Right lobe of liver (tissue), 6 donors: ENCODE results near the gene TOM1L2. TPM values are rescaled to one million over a fixed set of nuclear protein-coding genes. Genes with fewer than 3 reads are reported as not detected.

Experiments used
- ATAC-seq, 4 donors: fragments of 200-7000 bp; cut with Tn5 transposase; one replicate each; pipeline ENCODE4 v1.9.1; 2020; ENCODE audit warnings: mild to moderate bottlenecking in 4 of 4, moderate library complexity in 4 of 4
- DNase-seq, 3 donors: peaks; one replicate each; pipeline ENCODE4 v3.0.0-alpha.2; 2020
- H3K27ac ChIP-seq, 3 donors: fragments of 200-600 bp; one replicate each; pipeline ENCODE4 v1.8.0; 2022
- H3K27me3 ChIP-seq, 2 donors: fragments of 200-600 bp; one replicate each; pipeline ENCODE4 v1.8.0; 2022
- H3K36me3 ChIP-seq, 4 donors: fragments of 200-600 bp; sonication (generic) in 1 of 4; one replicate each; pipeline versions ENCODE4 v1.5.1 to v1.8.0; 2017 to 2022; ENCODE audit warnings: control low read depth in 1 of 4
- H3K4me1 ChIP-seq, 4 donors: fragments of 200-600 bp; sonication (generic) in 1 of 4; one replicate each; pipeline versions ENCODE4 v1.5.1 to v1.8.0; 2017 to 2022; ENCODE audit warnings: control low read depth in 1 of 4
- H3K4me3 ChIP-seq, 3 donors: fragments of 200-600 bp; one replicate each; pipeline ENCODE4 v1.8.0; 2022
- H3K9me3 ChIP-seq, 4 donors: fragments of 200-600 bp; sonication (generic) in 1 of 4; one replicate each; pipeline versions ENCODE4 v1.5.1 to v1.8.0; 2017 to 2022; ENCODE audit warnings: control low read depth in 1 of 4
- POLR2A ChIP-seq: fragments of 450-650 bp; IDR thresholded peaks from one replicate; pipeline ENCODE4 v1.6.1; 2017; ENCODE audit warnings: antibody characterized with exemption, mild to moderate bottlenecking
- WGBS: methylation state at CpG from one replicate; pipeline ENCODE4 v1.1.6; 2018; ENCODE audit warnings: low coverage, low lambda C conversion rate; ENCODE audit not compliant: insufficient coverage; ENCODE audit errors: missing lambda C conversion rate; 5-methylcytosine and 5-hydroxymethylcytosine counted together
- intact Hi-C, 2 donors: fragments of 100-400 bp; cut with DNase I; formaldehyde crosslinking; loops; one replicate each; pipeline versions ENCODE4 v1.11.2 to v1.14.1; 2022
- total RNA-seq, 6 experiments: library from RNA; depleted of rRNA in 2 of 6; stranded (reverse); fragments of >200 nt in 2 of 6; fragmentation: NEBNext Ultra II Directional in 3 of 6; extraction: Animal tissue kit (Norgen Biotek cat#: 25700) in 3 of 6; gene quantifications; one replicate each; pipeline versions ENCODE4 v1.1.0 to v1.2.4, GENCODE V29; 2016 to 2023
- TF ChIP-seq, protein P1 (sequence below), 4 donors: fragments of 200-600 bp in 3 of 4; fragments of 450-650 bp in 1 of 4; IDR thresholded peaks; one replicate each; pipeline versions ENCODE4 v1.5.1 to v1.8.0; 2016 to 2022; ENCODE audit warnings: antibody characterized with exemption in 4 of 4, mild to moderate bottlenecking in 2 of 4
- donor health status: DM: no; HTN: yes; CAD: no.
- donor health status: DM: no; HTN: no; CAD: no.
- donor health status: DM: no; HTN: no; CAD: no.
- donor health status: DM: no; HTN: yes; CAD: no.
- donor health status: DM: no; HTN: yes; CAD: no.

Gene TOM1L2
- total RNA-seq, 6 experiments from 2014 or later, result 13.5 to 21.2 (median 16.0) TPM

GRCh38 chr17:17888371-17888770 lies 83.8 kb downstream of the TOM1L2 start:
- ATAC-seq (no peak), DNase-seq (no peak)
- Histone ChIP-seq H3K27ac (no peak overlapping the region), H3K27me3 (no peaks in the 10 kb centered on the region), H3K36me3 (peaks cover 0 to 7% (median 0%) of the 10 kb centered on the region in 4 donors), H3K4me1 (no peaks in the 10 kb centered on the region), H3K4me3 (no peak overlapping the region), H3K9me3 (no peaks in the 10 kb centered on the region)
- 17% methylated on average over 1 of the region's 1 CpG for WGBS
- TF ChIP-seq POLR2A, result no peak
- TF ChIP-seq, protein P1, sequence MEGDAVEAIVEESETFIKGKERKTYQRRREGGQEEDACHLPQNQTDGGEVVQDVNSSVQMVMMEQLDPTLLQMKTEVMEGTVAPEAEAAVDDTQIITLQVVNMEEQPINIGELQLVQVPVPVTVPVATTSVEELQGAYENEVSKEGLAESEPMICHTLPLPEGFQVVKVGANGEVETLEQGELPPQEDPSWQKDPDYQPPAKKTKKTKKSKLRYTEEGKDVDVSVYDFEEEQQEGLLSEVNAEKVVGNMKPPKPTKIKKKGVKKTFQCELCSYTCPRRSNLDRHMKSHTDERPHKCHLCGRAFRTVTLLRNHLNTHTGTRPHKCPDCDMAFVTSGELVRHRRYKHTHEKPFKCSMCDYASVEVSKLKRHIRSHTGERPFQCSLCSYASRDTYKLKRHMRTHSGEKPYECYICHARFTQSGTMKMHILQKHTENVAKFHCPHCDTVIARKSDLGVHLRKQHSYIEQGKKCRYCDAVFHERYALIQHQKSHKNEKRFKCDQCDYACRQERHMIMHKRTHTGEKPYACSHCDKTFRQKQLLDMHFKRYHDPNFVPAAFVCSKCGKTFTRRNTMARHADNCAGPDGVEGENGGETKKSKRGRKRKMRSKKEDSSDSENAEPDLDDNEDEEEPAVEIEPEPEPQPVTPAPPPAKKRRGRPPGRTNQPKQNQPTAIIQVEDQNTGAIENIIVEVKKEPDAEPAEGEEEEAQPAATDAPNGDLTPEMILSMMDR (IDR thresholded peaks at IDR 0.05), result no peak
- intact Hi-C loops, result no loop called here

DNA sequence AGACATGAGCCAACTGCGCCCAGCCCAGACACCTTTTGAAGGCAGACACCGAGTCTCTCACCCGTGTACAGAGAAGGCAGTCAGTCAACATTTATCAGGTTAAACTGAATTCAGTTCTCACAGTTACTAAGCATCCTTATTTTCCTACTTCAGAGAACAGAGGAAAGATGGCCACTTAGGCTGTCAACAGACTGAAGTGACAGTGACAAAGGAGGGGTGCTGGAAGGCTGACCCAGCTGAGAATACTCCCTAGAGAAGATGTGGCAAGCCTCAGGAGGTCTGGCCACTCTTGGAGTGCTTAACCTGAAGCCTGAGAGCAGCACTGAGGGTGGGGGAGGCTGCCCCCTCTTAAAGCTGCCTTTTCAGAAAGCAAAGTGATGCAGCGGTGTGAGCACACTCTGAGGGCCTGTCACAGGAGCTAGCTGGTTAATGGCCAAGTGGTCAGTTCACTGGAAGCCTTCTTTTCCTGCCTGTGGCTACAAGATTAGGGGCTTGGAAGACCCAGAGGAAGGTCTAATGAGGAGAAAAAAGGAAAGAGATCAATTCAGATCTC lies 84.4 kb downstream of the TOM1L2 start:
- H3K36me3 ChIP-seq, result peaks cover 0 to 7% (median 0%) of the 10 kb centered on the region in 4 donors
- H3K9me3 ChIP-seq, result no peaks in the 10 kb centered on the region
- H3K4me1 ChIP-seq, result no peaks in the 10 kb centered on the region
- no peak overlapping the region for H3K4me3 ChIP-seq
- H3K27me3 ChIP-seq, result no peaks in the 10 kb centered on the region
- intact Hi-C loops, result no loop called here
- ATAC-seq, result no peak
- TF ChIP-seq, protein P1 (IDR thresholded peaks at IDR 0.05), result no peak
- TF ChIP-seq POLR2A, result no peak
- DNase-seq, result no peak
- WGBS, result 71% methylated on average over 1 of the region's 4 CpGs
- H3K27ac ChIP-seq, result no peak overlapping the region

- H3K4me3 ChIP-seq, result no peak overlapping the region
- peaks cover 0 to 9% (median 0%) of the 10 kb centered on the region in 4 donors for H3K36me3 ChIP-seq
- ATAC-seq, result no peak
- no peaks in the 10 kb centered on the region for H3K27me3 ChIP-seq
- no peak overlapping the region for H3K27ac ChIP-seq
- no peaks in the 10 kb centered on the region for H3K9me3 ChIP-seq
- no peak for DNase-seq
- intact Hi-C loops, result no loop called here
- no peak for TF ChIP-seq POLR2A
- TF ChIP-seq, protein P1 (IDR thresholded peaks at IDR 0.05), result no peak
- WGBS, result 60% methylated on average over 1 of the region's 4 CpGs
- no peaks in the 10 kb centered on the region for H3K4me1 ChIP-seq
Measured at GRCh38 chr17:17886726-17887125, 85.5 kb downstream of the TOM1L2 start.

GRCh38 chr17:17886226-17886625 lies 86.0 kb downstream of the TOM1L2 start:
- ATAC-seq, result no peak
- Histone ChIP-seq H3K4me3 (no peak overlapping the region), H3K4me1 (no peaks in the 10 kb centered on the region), H3K27ac (no peak overlapping the region), H3K27me3 (no peaks in the 10 kb centered on the region), H3K36me3 (peaks cover 0 to 9% (median 0%) of the 10 kb centered on the region in 4 donors), H3K9me3 (no peaks in the 10 kb centered on the region)
- TF ChIP-seq, protein P1 (IDR thresholded peaks at IDR 0.05), result no peak
- no peak for TF ChIP-seq POLR2A
- 60% methylated on average over 1 of the region's 6 CpGs for WGBS
- DNase-seq, result no peak
- intact Hi-C loops, result no loop called here
